Naive thymus-derived CD8-positive, alpha-beta T cell (primary cell): ENCODE measurements around the gene INSIG2. TPM values are rescaled to one million over a fixed set of nuclear protein-coding genes. Genes with fewer than 3 reads are reported as not detected.
"Not testable (repeated sequence)": the region's sequence is repeated elsewhere in the genome, so short reads cannot be mapped to it uniquely, and the experiment has no call there.

Experiments used
- ATAC-seq, 2 donors: fragments of 150-1000 bp; cut with Tn5 transposase in 1 of 2; sonication (Bioruptor Pico), chemical (Tn5 transposase) in 1 of 2; 1 replicate in 1 of 2; 2 replicates in 1 of 2; pipeline ENCODE4 v1.10.0; 2021; ENCODE audit warnings: mild to moderate bottlenecking in 2 of 2, moderate library complexity in 2 of 2
- POLR2A ChIA-PET: fragments of 350-600 bp; sonication (Branson Sonifier 250); formaldehyde crosslinking; loops from one replicate; lab custom pipeline; 2021; ENCODE audit warnings: antibody characterized with exemption; lab: Charles Lee
- DNase-seq, 10 donors: peaks; one replicate each; pipeline versions ENCODE4 v3.0.0 to v3.0.0-alpha.2; 2020 to 2022
- H3K27ac Mint-ChIP-seq, 10 donors: one replicate each; pipeline ENCODE4 v1.8.0; 2020 to 2022; ENCODE audit warnings: mild to moderate bottlenecking in 10 of 10, mixed read lengths in 10 of 10, moderate library complexity in 4 of 10, inconsistent platforms in 1 of 10
- H3K27me3 Mint-ChIP-seq, 5 donors: one replicate each; pipeline ENCODE4 v1.8.0; 2021 to 2022; ENCODE audit warnings: mixed read lengths in 5 of 5
- H3K36me3 Mint-ChIP-seq, 3 donors: one replicate each; pipeline ENCODE4 v1.8.0; 2020 to 2022; ENCODE audit warnings: mixed read lengths in 3 of 3, mild to moderate bottlenecking in 2 of 3, inconsistent platforms in 1 of 3
- H3K4me1 Mint-ChIP-seq, 4 donors: one replicate each; pipeline ENCODE4 v1.8.0; 2021 to 2022; ENCODE audit warnings: mixed read lengths in 4 of 4
- H3K4me3 Mint-ChIP-seq, 10 donors: one replicate each; pipeline ENCODE4 v1.8.0; 2020 to 2022; ENCODE audit warnings: mild to moderate bottlenecking in 10 of 10, mixed read lengths in 10 of 10, moderate library complexity in 6 of 10, inconsistent platforms in 1 of 10
- H3K9me3 Mint-ChIP-seq, 9 donors: one replicate each; pipeline ENCODE4 v1.8.0; 2020 to 2022; ENCODE audit warnings: mixed read lengths in 9 of 9, mild to moderate bottlenecking in 3 of 9, inconsistent platforms in 1 of 9, moderate library complexity in 1 of 9
- polyA plus RNA-seq, 3 donors: library from polyadenylated mRNA; unstranded; fragments of 300-500 nt; fragmentation: Illumina TruSeq; gene quantifications; one replicate each; pipeline ENCODE4 v1.2.3, GENCODE V29; 2021
- total RNA-seq, 8 experiments: library from RNA in 2 of 8; stranded (reverse) in 2 of 8; gene quantifications; one replicate each; pipeline ENCODE4 v1.2.3 and lab custom pipeline; 2021 to 2026

The INSIG2 gene
- total and polyA plus RNA-seq, 5 experiments from 2014 or later = 21.7 to 28.2 (median 24.0) TPM

- Mint-ChIP-seq H3K27me3 (no peaks in the 10 kb centered on the region), H3K27ac (peak overlapping the region in 1 of 10 donors; percentile 3), H3K9me3 (no peaks in the 10 kb centered on the region), H3K36me3 (peaks cover 0 to 5% (median 0%) of the 10 kb centered on the region in 3 donors), H3K4me1 (peaks cover 8 to 63% (median 42%) of the 10 kb centered on the region in 4 donors), H3K4me3 (no peak overlapping the region)
- no peak for DNase-seq
- no peak for ATAC-seq
- POLR2A ChIA-PET = interaction anchor here (1.0 kb wide), 1 partner anchor 95 kb away, joined by 3 read pairs; no protein-coding TSS in a partner anchor
Measured at GRCh38 chr2:118091631-118092030, 3.4 kb downstream of the INSIG2 start.

DNA sequence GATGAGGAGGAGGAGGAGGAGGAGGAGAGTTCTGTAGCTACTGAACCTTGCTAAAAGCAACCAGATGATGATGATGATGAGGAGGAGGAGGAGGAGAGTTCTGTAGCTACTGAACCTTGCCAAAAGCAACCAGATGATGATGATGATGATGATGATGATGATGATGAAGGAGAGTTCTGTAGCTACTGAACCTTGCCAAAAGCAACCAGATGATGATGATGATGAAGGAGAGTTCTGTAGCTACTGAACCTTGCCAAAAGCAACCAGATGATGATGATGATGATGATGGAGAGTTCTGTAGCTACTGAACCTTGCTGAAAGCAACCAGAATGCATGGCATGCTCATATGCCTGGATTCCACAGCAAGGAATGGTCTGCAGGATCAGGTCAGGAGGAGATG, 5.8 kb downstream of the INSIG2 start:
- H3K9me3 Mint-ChIP-seq, H3K27me3 Mint-ChIP-seq, ATAC-seq, POLR2A ChIA-PET, DNase-seq: not testable (repeated sequence)
- peak overlapping the region in 2 of 10 donors; percentile 5 to 39 for H3K27ac Mint-ChIP-seq
- H3K36me3 Mint-ChIP-seq = peaks cover 0 to 22% (median 2%) of the 10 kb centered on the region in 3 donors
- H3K4me3 Mint-ChIP-seq = peak overlapping the region in 6 of 10 donors; percentile 3 to 52 (median 20)
- H3K4me1 Mint-ChIP-seq = peaks cover 8 to 58% (median 43%) of the 10 kb centered on the region in 4 donors

DNA sequence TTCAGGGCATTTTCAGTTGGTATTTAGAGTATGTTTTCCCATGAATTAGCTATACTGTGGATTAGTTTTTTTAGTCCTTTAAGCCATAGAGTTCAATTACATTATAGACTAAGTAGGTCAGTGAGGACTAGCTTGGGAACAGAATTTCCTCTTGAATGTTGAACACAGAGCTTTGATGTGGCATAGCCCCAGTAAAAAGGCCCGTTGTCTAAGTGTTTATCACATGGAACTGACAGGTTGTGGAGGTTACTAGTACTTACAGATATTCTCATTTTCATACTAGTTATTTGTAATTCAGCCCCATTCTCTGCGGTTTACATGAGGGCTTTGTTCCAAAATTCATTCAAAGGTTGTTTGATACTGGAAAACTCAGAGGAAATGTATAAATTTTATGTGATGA, 6.2 kb downstream of the INSIG2 start:
- Mint-ChIP-seq H3K9me3 (no peaks in the 10 kb centered on the region), H3K27ac (peak overlapping the region in 3 of 10 donors; percentile 5 to 39 (median 22)), H3K4me3 (peak overlapping the region in 7 of 10 donors; percentile 1 to 52 (median 10)), H3K36me3 (peaks cover 0 to 22% (median 2%) of the 10 kb centered on the region in 3 donors), H3K27me3 (no peaks in the 10 kb centered on the region), H3K4me1 (peaks cover 8 to 56% (median 43%) of the 10 kb centered on the region in 4 donors)
- ATAC-seq (peak; percentile 49 to 60), DNase-seq (peak in 2 of 10 donors; percentile 0 to 6)
- POLR2A ChIA-PET = no interaction called here

- no peak overlapping the region for H3K4me3 Mint-ChIP-seq
Measured at GRCh38 chr2:118095610-118096009, 7.3 kb downstream of the INSIG2 start.

GRCh38 chr2:118097657-118098056, 9.4 kb downstream of the INSIG2 start:
- POLR2A ChIA-PET = no interaction called here
- Mint-ChIP-seq H3K27ac (peak overlapping the region in 1 of 10 donors; percentile 43), H3K27me3 (no peaks in the 10 kb centered on the region), H3K36me3 (peaks cover 0 to 51% (median 10%) of the 10 kb centered on the region in 3 donors), H3K4me1 (peaks cover 8 to 37% (median 30%) of the 10 kb centered on the region in 4 donors), H3K9me3 (no peaks in the 10 kb centered on the region), H3K4me3 (no peak overlapping the region)
- DNase-seq (no peak), ATAC-seq (no peak)

More at GRCh38 chr2:118095610-118096009, 7.3 kb downstream of the INSIG2 start:
- ATAC-seq (no peak), DNase-seq (no peak)
- peaks cover 0 to 33% (median 7%) of the 10 kb centered on the region in 3 donors for H3K36me3 Mint-ChIP-seq
- H3K4me1 Mint-ChIP-seq = peaks cover 9 to 45% (median 44%) of the 10 kb centered on the region in 4 donors
- H3K9me3 Mint-ChIP-seq = no peaks in the 10 kb centered on the region
- no peaks in the 10 kb centered on the region for H3K27me3 Mint-ChIP-seq
- POLR2A ChIA-PET = no interaction called here
- peak overlapping the region in 5 of 10 donors; percentile 4 to 57 (median 37) for H3K27ac Mint-ChIP-seq

GRCh38 chr2:118098307-118099030, 10.2 kb downstream of the INSIG2 start:
- DNase-seq (no peak), ATAC-seq (no peak)
- Mint-ChIP-seq H3K36me3 (peaks cover 0 to 57% (median 10%) of the 10 kb centered on the region in 3 donors), H3K27me3 (no peaks in the 10 kb centered on the region), H3K27ac (peak overlapping the region in 2 of 10 donors; percentile 3 to 72), H3K4me1 (peaks cover 6 to 33% (median 28%) of the 10 kb centered on the region in 4 donors), H3K9me3 (no peaks in the 10 kb centered on the region), H3K4me3 (no peak overlapping the region)
- POLR2A ChIA-PET = no interaction called here

DNA sequence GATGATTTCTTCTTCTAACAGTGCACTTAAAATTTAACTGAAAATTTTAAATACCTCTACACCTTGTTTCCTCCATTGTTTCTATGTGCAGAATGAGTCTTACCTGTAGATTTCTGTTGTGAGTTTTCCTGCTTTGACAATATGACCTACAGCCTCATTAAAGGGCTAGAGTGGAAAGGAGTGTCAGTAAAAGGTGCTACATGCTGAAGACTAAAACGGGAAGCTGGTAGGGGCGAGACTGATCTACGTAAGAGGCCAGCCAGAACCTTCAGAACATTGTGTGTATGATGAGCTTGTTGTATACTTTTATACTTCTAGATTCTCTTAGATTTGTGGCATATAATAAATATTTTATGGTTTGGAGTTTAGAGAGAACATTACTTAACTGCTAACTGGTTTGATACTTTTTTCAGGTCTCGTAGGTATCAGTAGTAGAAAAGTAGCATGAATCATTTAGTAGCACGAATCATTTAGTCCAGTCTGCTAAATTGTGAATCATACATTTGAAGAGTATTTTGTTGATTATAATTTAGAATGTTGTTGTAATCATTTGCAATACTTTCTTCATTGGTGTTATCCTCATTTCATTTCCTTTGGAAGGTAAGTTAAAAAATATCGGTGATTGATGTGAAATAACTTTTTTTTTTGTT, 14.3 kb downstream of the INSIG2 start:
- ATAC-seq (no peak), DNase-seq (no peak)
- H3K27me3 Mint-ChIP-seq = no peaks in the 10 kb centered on the region
- POLR2A ChIA-PET = no interaction called here
- peaks cover 4 to 15% (median 12%) of the 10 kb centered on the region in 4 donors for H3K4me1 Mint-ChIP-seq
- H3K36me3 Mint-ChIP-seq = peaks cover 0 to 83% (median 23%) of the 10 kb centered on the region in 3 donors
- H3K9me3 Mint-ChIP-seq = no peaks in the 10 kb centered on the region
- H3K4me3 Mint-ChIP-seq = no peak overlapping the region
- no peak overlapping the region for H3K27ac Mint-ChIP-seq

DNA sequence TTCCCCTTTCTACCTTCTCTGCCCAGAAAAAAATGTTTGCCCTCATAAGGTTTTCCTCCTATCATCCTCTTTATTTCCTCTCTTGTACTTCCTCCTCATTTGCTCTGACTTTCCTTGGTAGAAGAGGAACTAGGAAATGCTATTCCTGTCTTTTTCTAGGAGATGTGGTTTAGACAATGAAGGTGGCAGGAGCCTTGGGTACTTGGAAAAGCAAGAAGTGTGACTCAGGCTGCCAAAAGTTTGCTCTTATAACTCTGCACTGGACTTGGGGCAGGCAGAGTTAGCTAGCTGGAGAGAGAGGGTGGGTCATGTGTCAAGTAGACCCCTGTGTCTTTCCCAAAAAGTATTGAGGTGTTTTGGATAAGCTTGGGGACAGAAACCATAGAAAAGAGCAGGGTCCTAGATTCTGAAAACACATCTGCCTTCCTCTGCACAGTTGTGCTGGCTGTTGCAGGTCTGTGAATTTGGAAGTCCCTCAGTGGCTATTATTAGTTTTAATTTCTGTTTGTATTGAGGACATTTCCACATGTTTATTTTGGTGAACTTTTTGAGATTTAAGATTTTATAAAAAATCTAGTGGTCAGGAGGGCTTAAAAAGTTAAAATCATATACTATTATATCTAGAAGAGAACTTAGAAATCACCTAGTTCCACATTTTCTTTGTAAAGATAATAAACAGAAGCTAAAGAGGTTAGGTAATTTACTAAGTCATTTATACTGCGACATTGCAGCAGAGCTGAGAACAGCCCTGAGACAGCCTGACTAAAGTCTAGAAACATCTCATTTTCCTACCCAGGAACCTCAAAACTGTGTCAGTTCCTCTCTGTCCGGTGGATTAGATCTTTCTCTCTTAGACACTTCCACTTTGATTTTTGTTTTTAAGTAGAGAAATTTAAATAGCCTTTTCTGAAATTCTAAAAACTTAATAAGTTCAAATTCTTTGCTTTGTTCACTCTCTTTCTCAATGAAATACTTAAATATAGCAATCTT, 16.0 kb downstream of the INSIG2 start:
- ATAC-seq = no peak
- no peak overlapping the region for H3K27ac Mint-ChIP-seq
- H3K36me3 Mint-ChIP-seq = peaks cover 0 to 84% (median 32%) of the 10 kb centered on the region in 3 donors
- POLR2A ChIA-PET = no interaction called here
- H3K27me3 Mint-ChIP-seq = no peaks in the 10 kb centered on the region
- H3K4me3 Mint-ChIP-seq = no peak overlapping the region
- H3K9me3 Mint-ChIP-seq = no peaks in the 10 kb centered on the region
- no peak for DNase-seq
- peaks cover 3 to 5% (median 5%) of the 10 kb centered on the region in 4 donors for H3K4me1 Mint-ChIP-seq

GRCh38 chr2:118105497-118105896, 17.2 kb downstream of the INSIG2 start:
- Mint-ChIP-seq H3K36me3 (peaks cover 0 to 83% (median 36%) of the 10 kb centered on the region in 3 donors), H3K9me3 (no peaks in the 10 kb centered on the region), H3K27ac (peak overlapping the region in 1 of 10 donors; percentile 48), H3K4me1 (peaks cover 0 to 6% (median 2%) of the 10 kb centered on the region in 4 donors), H3K27me3 (no peaks in the 10 kb centered on the region), H3K4me3 (no peak overlapping the region)
- ATAC-seq = no peak
- no peak for DNase-seq
- POLR2A ChIA-PET = no interaction called here

GRCh38 chr2:118106926-118107325, 18.7 kb downstream of the INSIG2 start:
- peaks cover 7 to 79% (median 42%) of the 10 kb centered on the region in 3 donors for H3K36me3 Mint-ChIP-seq
- H3K9me3 Mint-ChIP-seq = no peaks in the 10 kb centered on the region
- POLR2A ChIA-PET = no interaction called here
- no peak overlapping the region for H3K4me3 Mint-ChIP-seq
- no peak overlapping the region for H3K27ac Mint-ChIP-seq
- peaks cover 0 to 6% (median 2%) of the 10 kb centered on the region in 4 donors for H3K4me1 Mint-ChIP-seq
- ATAC-seq = no peak
- DNase-seq = no peak
- no peaks in the 10 kb centered on the region for H3K27me3 Mint-ChIP-seq

DNA sequence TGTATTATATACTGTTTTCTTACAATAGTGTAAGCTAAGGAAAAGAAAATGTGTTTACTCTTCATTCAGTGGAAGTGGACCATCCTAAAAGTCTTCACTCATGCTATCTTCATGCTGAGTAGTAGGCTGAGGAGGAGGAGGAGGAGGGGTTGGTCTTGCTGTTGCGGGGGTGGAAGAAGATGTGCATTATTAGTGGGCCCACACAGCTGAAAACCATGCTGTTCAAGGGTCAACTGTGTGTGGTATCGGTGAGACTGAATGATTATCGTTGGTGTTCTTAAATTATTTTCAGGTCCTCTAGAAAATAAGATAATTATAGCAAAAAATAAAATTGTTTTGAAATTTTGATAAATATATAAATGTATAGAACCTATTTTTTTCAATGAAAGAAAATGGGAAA, 22.0 kb downstream of the INSIG2 start:
- H3K4me1 Mint-ChIP-seq = peaks cover 0 to 6% (median 3%) of the 10 kb centered on the region in 4 donors
- no peak for DNase-seq
- no peaks in the 10 kb centered on the region for H3K27me3 Mint-ChIP-seq
- peak overlapping the region in 1 of 10 donors; percentile 76 for H3K27ac Mint-ChIP-seq
- H3K4me3 Mint-ChIP-seq = no peak overlapping the region
- ATAC-seq = no peak
- H3K36me3 Mint-ChIP-seq = peaks cover 7 to 60% (median 38%) of the 10 kb centered on the region in 3 donors
- H3K9me3 Mint-ChIP-seq = no peaks in the 10 kb centered on the region
- POLR2A ChIA-PET = no interaction called here

- Mint-ChIP-seq H3K27me3 (no peaks in the 10 kb centered on the region), H3K9me3 (no peaks in the 10 kb centered on the region), H3K4me3 (no peak overlapping the region), H3K36me3 (peaks cover 7 to 53% (median 38%) of the 10 kb centered on the region in 3 donors), H3K4me1 (peaks cover 0 to 6% (median 3%) of the 10 kb centered on the region in 4 donors), H3K27ac (no peak overlapping the region)
- DNase-seq (no peak), ATAC-seq (no peak)
- POLR2A ChIA-PET = no interaction called here
Measured at GRCh38 chr2:118110991-118111390, 22.7 kb downstream of the INSIG2 start.
